H1 (cell line): ENCODE data around the gene MPV17. TPM values are rescaled to one million over a fixed set of nuclear protein-coding genes. Genes with fewer than 3 reads are reported as not detected.

Source experiments
- CTCF ChIA-PET: fragments of 300-600 bp; sonication (Branson Sonifier 250); formaldehyde crosslinking; loops from one replicate; lab custom pipeline; 2021; ENCODE audit not compliant: partially characterized antibody; lab: Charles Lee
- POLR2A ChIA-PET: fragments of 300-600 bp; sonication (Branson Sonifier 250); formaldehyde crosslinking; loops from one replicate; lab custom pipeline; 2021; ENCODE audit warnings: inconsistent platforms; ENCODE audit not compliant: partially characterized antibody; lab: Charles Lee
- DNase-seq, 2 experiments: peaks; one replicate each; pipeline versions ENCODE4 v3.0.0 to v3.0.0-alpha.2; 2010 to 2022; ENCODE audit warnings: low spot score in 2 of 2, low read depth in 1 of 2, mixed read lengths in 1 of 2
- FAIRE-seq: peaks from 2 replicates; lab custom pipeline; 2011; peaks lifted over from hg19 to GRCh38; lab: Jason Lieb, UNC
- H2AFZ ChIP-seq: 2 replicates; pipeline ENCODE4 v1.8.1; 2012; ENCODE audit warnings: low read length, inconsistent platforms
- H2AK5ac ChIP-seq: 2 replicates; pipeline ENCODE4 v1.6.1; 2013; ENCODE audit warnings: low read depth, low read length
- H2BK120ac ChIP-seq: replicated peaks from 2 replicates; pipeline ENCODE3; 2013; ENCODE audit warnings: low read depth, low read length, inconsistent platforms
- H2BK12ac ChIP-seq: 2 replicates; pipeline ENCODE4 v1.6.1; 2013; ENCODE audit warnings: low read depth, low read length
- H2BK15ac ChIP-seq: 2 replicates; pipeline ENCODE4 v1.6.1; 2013; ENCODE audit warnings: low read length
- H2BK20ac ChIP-seq: 2 replicates; pipeline ENCODE4 v1.6.1; 2013; ENCODE audit warnings: low read length
- H2BK5ac ChIP-seq: 2 replicates; pipeline ENCODE4 v1.6.1; 2013; ENCODE audit warnings: low read depth, low read length
- H3K14ac ChIP-seq: 2 replicates; pipeline ENCODE4 v1.6.1; 2013; ENCODE audit warnings: inconsistent platforms; ENCODE audit not compliant: insufficient read length
- H3K18ac ChIP-seq: 2 replicates; pipeline ENCODE4 v1.6.1; 2013; ENCODE audit warnings: low read length; ENCODE audit errors: extremely low read depth
- H3K23ac ChIP-seq: 2 replicates; pipeline ENCODE4 v1.6.1; 2013; ENCODE audit warnings: inconsistent platforms; ENCODE audit not compliant: insufficient read length
- H3K23me2 ChIP-seq: 2 replicates; pipeline ENCODE4 v1.6.1; 2013; ENCODE audit warnings: low read depth, low read length
- H3K27ac ChIP-seq: 2 replicates; pipeline ENCODE4 v1.6.1; 2011; ENCODE audit warnings: low read depth, low read length, inconsistent platforms
- H3K27me3 ChIP-seq, 4 experiments: replicated peaks in 1 of 4; 1 replicate in 1 of 4; 2 replicates in 3 of 4; pipeline versions ENCODE4 v1.6.1 to v1.8.1; 2011 to 2013; ENCODE audit warnings: low read length in 3 of 4, mild to moderate bottlenecking in 3 of 4, inconsistent platforms in 2 of 4, mixed read lengths in 2 of 4, moderate library complexity in 1 of 4; ENCODE audit not compliant: control insufficient read depth in 3 of 4, insufficient read depth in 3 of 4; ENCODE audit errors: extremely low read depth in 1 of 4
- H3K36me3 ChIP-seq, 4 experiments: 2 replicates each; pipeline versions ENCODE4 v1.6.1 to v1.8.1; 2011 to 2013; ENCODE audit warnings: mild to moderate bottlenecking in 4 of 4, low read length in 3 of 4, moderate library complexity in 2 of 4, control low read depth in 1 of 4, inconsistent platforms in 1 of 4; ENCODE audit not compliant: insufficient read depth in 4 of 4, control insufficient read depth in 2 of 4
- H3K4ac ChIP-seq: replicated peaks from 2 replicates; pipeline ENCODE3; 2013; ENCODE audit warnings: low read length, low read depth, mixed read lengths, inconsistent platforms; ENCODE audit not compliant: insufficient read length
- H3K4me1 ChIP-seq, 4 experiments: replicated peaks in 1 of 4; 1 replicate in 1 of 4; 2 replicates in 3 of 4; pipeline versions ENCODE4 v1.6.1 to v1.8.1; 2011 to 2013; ENCODE audit warnings: low read length in 3 of 4, inconsistent platforms in 2 of 4, mixed read lengths in 1 of 4; ENCODE audit not compliant: insufficient read depth in 4 of 4, control insufficient read depth in 3 of 4
- H3K4me2 ChIP-seq, 2 experiments: 2 replicates each; pipeline versions ENCODE4 v1.6.1 to v1.8.1; 2011 to 2013; ENCODE audit warnings: low read depth in 2 of 2, low read length in 2 of 2, control low read depth in 1 of 2, inconsistent platforms in 1 of 2, mild to moderate bottlenecking in 1 of 2; ENCODE audit not compliant: insufficient read depth in 1 of 2
- H3K4me3 ChIP-seq, 4 experiments: fragments of 200-600, 300-600 bp in 1 of 4; sonication (generic), shearing (Covaris generic), sonication (Bioruptor Twin) in 1 of 4; 2 replicates each; pipeline versions ENCODE4 v1.5.1 to v1.8.1; 2011 to 2016; ENCODE audit warnings: low read length in 4 of 4, low read depth in 3 of 4, control low read depth in 2 of 4, inconsistent platforms in 2 of 4, mild to moderate bottlenecking in 2 of 4, mixed read lengths in 1 of 4, moderate library complexity in 1 of 4; ENCODE audit not compliant: insufficient read depth in 2 of 4; ENCODE audit errors: extremely low read depth in 1 of 4
- H3K56ac ChIP-seq: replicated peaks from 2 replicates; pipeline ENCODE3; 2013; ENCODE audit warnings: low read depth, mild to moderate bottlenecking, mixed read lengths, low read length, inconsistent platforms; ENCODE audit not compliant: insufficient read length
- H3K79me1 ChIP-seq: 2 replicates; pipeline ENCODE4 v1.6.1; 2013; ENCODE audit warnings: low read depth, low read length, control low read depth
- H3K79me2 ChIP-seq, 2 experiments: 2 replicates each; pipeline versions ENCODE4 v1.6.1 to v1.8.1; 2012 to 2013; ENCODE audit warnings: low read length in 2 of 2, mild to moderate bottlenecking in 2 of 2, inconsistent platforms in 1 of 2; ENCODE audit not compliant: insufficient read depth in 2 of 2, control insufficient read depth in 1 of 2
- H3K9ac ChIP-seq, 4 experiments: replicated peaks in 1 of 4; 1 replicate in 1 of 4; 2 replicates in 3 of 4; pipeline versions ENCODE4 v1.6.1 to v1.8.1; 2011 to 2013; ENCODE audit warnings: low read depth in 3 of 4, low read length in 3 of 4, control low read depth in 2 of 4, mild to moderate bottlenecking in 2 of 4, moderate library complexity in 2 of 4, inconsistent platforms in 1 of 4; ENCODE audit errors: extremely low read depth in 1 of 4
- H3K9me3 ChIP-seq, 2 experiments: 2 replicates each; pipeline versions ENCODE4 v1.6.1 to v1.8.1; 2012 to 2013; ENCODE audit warnings: mild to moderate bottlenecking in 2 of 2, moderate library complexity in 2 of 2, control low read depth in 1 of 2, inconsistent platforms in 1 of 2, low read depth in 1 of 2, low read length in 1 of 2, mixed read lengths in 1 of 2; ENCODE audit not compliant: insufficient read depth in 2 of 2
- H4K20me1 ChIP-seq, 2 experiments: replicated peaks in 1 of 2; 2 replicates each; pipeline versions ENCODE3 to v1.8.1; 2011 to 2013; ENCODE audit warnings: inconsistent platforms in 2 of 2, low read length in 2 of 2, mild to moderate bottlenecking in 1 of 2; ENCODE audit not compliant: insufficient read depth in 2 of 2, control insufficient read depth in 1 of 2
- H4K5ac ChIP-seq: 2 replicates; pipeline ENCODE4 v1.6.1; 2013; ENCODE audit warnings: low read length, low read depth, mixed read lengths, inconsistent platforms; ENCODE audit not compliant: insufficient read length
- H4K8ac ChIP-seq: 2 replicates; pipeline ENCODE4 v1.8.0; 2013; ENCODE audit warnings: mild to moderate bottlenecking, moderate library complexity, low read length, inconsistent platforms; ENCODE audit not compliant: insufficient read depth; ENCODE audit errors: extremely low read depth
- H4K91ac ChIP-seq: replicated peaks from 2 replicates; pipeline ENCODE3; 2013; ENCODE audit warnings: low read length, mixed read lengths, inconsistent platforms; ENCODE audit not compliant: insufficient read length
- CREB1 ChIP-seq: IDR thresholded peaks from 2 replicates; pipeline ENCODE4 v1.6.1; 2012; ENCODE audit warnings: inconsistent platforms
- EP300 ChIP-seq, 2 experiments: IDR thresholded peaks; 1 replicate in 1 of 2; 2 replicates in 1 of 2; pipeline ENCODE4 v1.6.1; 2011 to 2012; ENCODE audit warnings: low read depth in 2 of 2, low read length in 2 of 2, mild to moderate bottlenecking in 2 of 2, borderline replicate concordance in 1 of 2, inconsistent platforms in 1 of 2, moderate library complexity in 1 of 2
- GABPA ChIP-seq: IDR thresholded peaks from 2 replicates; pipeline ENCODE4 v1.6.1; 2011; ENCODE audit warnings: mild to moderate bottlenecking, low read length, moderate library complexity, borderline replicate concordance; ENCODE audit not compliant: insufficient read depth
- GTF2F1 ChIP-seq: IDR thresholded peaks from 2 replicates; pipeline ENCODE4 v1.6.1; 2012; ENCODE audit warnings: low read depth, low read length, improper control_type of control experiment, borderline replicate concordance
- HDAC2 ChIP-seq, 2 experiments: fragments of 300-600 bp in 1 of 2; sonication (generic) in 1 of 2; IDR thresholded peaks; 2 replicates each; pipeline ENCODE4 v1.6.1; 2011 to 2012; ENCODE audit warnings: low read depth in 2 of 2, low read length in 2 of 2, mild to moderate bottlenecking in 2 of 2, moderate library complexity in 2 of 2, borderline replicate concordance in 1 of 2, inconsistent platforms in 1 of 2
- KDM1A ChIP-seq: fragments of 200-600, 300-600 bp; sonication (generic); IDR thresholded peaks from 2 replicates; pipeline ENCODE4 v1.7.1; 2016; ENCODE audit warnings: mild to moderate bottlenecking, low read length, borderline replicate concordance
- RBBP5 ChIP-seq: IDR thresholded peaks from 2 replicates; pipeline ENCODE4 v1.7.1; 2012; ENCODE audit warnings: low read depth, mild to moderate bottlenecking, inconsistent platforms, low read length, moderate library complexity, borderline replicate concordance
- SIN3A ChIP-seq, 2 experiments: IDR thresholded peaks in 1 of 2; conservative IDR thresholded peaks in 1 of 2; 2 replicates each; pipeline ENCODE4 v1.6.1; 2011 to 2012; ENCODE audit warnings: low read length in 2 of 2, improper control_type of control experiment in 1 of 2, low read depth in 1 of 2, mild to moderate bottlenecking in 1 of 2
- WGBS, 2 experiments: shearing (Covaris generic) in 1 of 2; methylation state at CpG; one replicate each; pipeline versions ENCODE4 v1.1.6 to v1.1.7; 2013 to 2015; ENCODE audit warnings: low lambda C conversion rate in 2 of 2, mixed read lengths in 2 of 2, inconsistent platforms in 1 of 2, low coverage in 1 of 2, missing lambda C conversion rate in 1 of 2; ENCODE audit not compliant: insufficient replicate concordance in 2 of 2, insufficient coverage in 1 of 2, insufficient read length in 1 of 2; ENCODE audit errors: extremely low coverage in 1 of 2, missing lambda C conversion rate in 1 of 2; 5-methylcytosine and 5-hydroxymethylcytosine counted together
- polyA plus RNA-seq, 7 experiments: library from polyadenylated mRNA; depleted of rRNA in 3 of 7; stranded (reverse) in 5 of 7; unstranded in 2 of 7; fragments of >200 nt in 5 of 7; fragments of 200-250 nt in 2 of 7; gene quantifications; 1 replicate in 5 of 7; 2 replicates in 1 of 7; 4 replicates in 1 of 7; pipeline versions ENCODE4 v1.2.1 to v1.2.3, GENCODE V29; 2011 to 2013; ENCODE audit warnings: missing spikeins in 2 of 7, mixed read lengths in 2 of 7
- total RNA-seq: library from RNA; stranded (reverse); fragmentation: NEBNext Ultra II Directional; extraction: Animal tissue kit (Norgen Biotek cat#: 25700); gene quantifications from 2 replicates; pipeline ENCODE4 v1.2.1, GENCODE V29; 2021

MPV17 gene
- total and polyA plus RNA-seq, 2 of the 8 experiments (the other 6 are each of a cell fraction or from before 2014, with no cell fraction given): 45.2 to 181 TPM

GRCh38 chr2:27312152-27312551, 10.7 kb downstream of the MPV17 start:
- peaks cover 10 to 19% (median 18%) of the 10 kb centered on the region in 4 experiments for H3K27me3 ChIP-seq
- 81% methylated on average over 3 of the region's 3 CpGs; no CpG with 5 or more reads in 1 of the 2 experiments for WGBS, 2 experiments
- no peak overlapping the region for H3K4me2 ChIP-seq
- H3K79me1 ChIP-seq: peaks cover 2% of the 10 kb centered on the region; the same call in 1 of the 2 replicates
- no peak overlapping the region for H2AK5ac ChIP-seq
- DNase-seq (no peak), FAIRE-seq (no peak)
- no peak overlapping the region for H2BK15ac ChIP-seq
- no peak overlapping the region for H2BK120ac ChIP-seq
- no peak overlapping the region for H3K4ac ChIP-seq
- H2BK20ac ChIP-seq: no peak overlapping the region
- H3K56ac ChIP-seq: no peak overlapping the region
- POLR2A ChIA-PET: interaction anchor here (0.6 to 8.8 kb wide), 6 partner anchors 9 to 78 kb away, joined by 3 to 105 read pairs (median 4); partner anchors contain the start of genes GTF3C2 and MPV17
- no peak overlapping the region for H2BK5ac ChIP-seq
- no peak overlapping the region for H2BK12ac ChIP-seq
- no peak overlapping the region for H4K5ac ChIP-seq
- H3K4me1 ChIP-seq: peaks cover 0 to 16% (median 6%) of the 10 kb centered on the region in 4 experiments; a peak in 5 of 7 replicates
- TF ChIP-seq CREB1 (no peak), KDM1A (no peak), SIN3A (conservative IDR thresholded peaks at IDR 0.05 in 1 of 2, IDR thresholded peaks at IDR 0.05 in 1 of 2; ENCODE audit: low read depth in 1 of 2, low read length in 2 of 2) (no peak), EP300 (IDR thresholded peaks at IDR 0.05; ENCODE audit: borderline replicate concordance in 1 of 2, low read depth in 2 of 2, low read length in 2 of 2) (no peak), GTF2F1 (no peak), RBBP5 (no peak), HDAC2 (IDR thresholded peaks at IDR 0.05; ENCODE audit: borderline replicate concordance in 1 of 2, low read depth in 2 of 2, low read length in 2 of 2) (no peak), GABPA (no peak)
- no peak overlapping the region for H2AFZ ChIP-seq
- H4K8ac ChIP-seq: no peak overlapping the region
- H3K23me2 ChIP-seq: peaks cover 3% of the 10 kb centered on the region; the same call in 1 of the 2 replicates
- peaks cover 0 to 4% (median 0%) of the 10 kb centered on the region in 4 experiments; a peak in 1 of 8 replicates for H3K36me3 ChIP-seq
- no peak overlapping the region for H3K14ac ChIP-seq
- no peak overlapping the region for H4K91ac ChIP-seq
- no peak overlapping the region for H3K18ac ChIP-seq
- H3K27ac ChIP-seq: no peak overlapping the region
- no peaks in the 10 kb centered on the region for H3K9me3 ChIP-seq
- CTCF ChIA-PET: interaction anchor here (0.8 to 5.9 kb wide), 8 partner anchors 9 to 67 kb away, joined by 3 to 48 read pairs (median 4); partner anchors contain the start of genes EIF2B4 and SNX17
- H3K79me2 ChIP-seq: no peaks in the 10 kb centered on the region
- peaks cover 4 to 11% of the 10 kb centered on the region in 2 experiments for H4K20me1 ChIP-seq
- H3K4me3 ChIP-seq: no peak overlapping the region
- H3K9ac ChIP-seq: no peak overlapping the region
- no peak overlapping the region for H3K23ac ChIP-seq
